Measurements from ENCODE around the gene LINC01488.
A peak's percentile ranks its signal among the peaks of the same experiment; 100 is the strongest.

Gene LINC01488

GRCh38 chr11:69510471-69511357 lies 29.3 kb downstream of the LINC01488 start:
- peak; percentile 30 for DNase-seq (ENCODE audit: low read depth)

GRCh38 chr11:69511358-69512055 lies 30.0 kb downstream of the LINC01488 start:
- no peak for DNase-seq (ENCODE audit: low read depth)

GRCh38 chr11:69512136-69512535 lies 30.7 kb downstream of the LINC01488 start:
- no peak for DNase-seq (ENCODE audit: low read depth)

- DNase-seq (ENCODE audit: low read depth) = no peak
Measured at GRCh38 chr11:69512790-69513189, 31.3 kb downstream of the LINC01488 start.

GRCh38 chr11:69513196-69513595 lies 31.7 kb downstream of the LINC01488 start:
- no peak for DNase-seq (ENCODE audit: low read depth)

- no peak for DNase-seq (ENCODE audit: low read depth)
Measured at GRCh38 chr11:69513663-69514224, 32.3 kb downstream of the LINC01488 start.

GRCh38 chr11:69514771-69515170 lies 33.3 kb downstream of the LINC01488 start:
- no peak for DNase-seq (ENCODE audit: low read depth)

GRCh38 chr11:69515271-69516245 lies 34.1 kb downstream of the LINC01488 start:
- no peak for DNase-seq (ENCODE audit: low read depth)

GRCh38 chr11:69516526-69516925 lies 35.1 kb downstream of the LINC01488 start:
- no peak for DNase-seq (ENCODE audit: low read depth)

- peak; percentile 85 for DNase-seq (ENCODE audit: low read depth)
Measured at GRCh38 chr11:69518081-69518950, 36.9 kb downstream of the LINC01488 start.

GRCh38 chr11:69520186-69520916 lies 38.9 kb downstream of the LINC01488 start:
- DNase-seq (ENCODE audit: low read depth) = peak; percentile 44

GRCh38 chr11:69521457-69521856 lies 40.0 kb downstream of the LINC01488 start:
- DNase-seq (ENCODE audit: low read depth) = no peak

- no peak for DNase-seq (ENCODE audit: low read depth)
Measured at GRCh38 chr11:69523453-69523852, 42.0 kb downstream of the LINC01488 start.

- DNase-seq (ENCODE audit: low read depth) = no peak
Measured at GRCh38 chr11:69524291-69524882, 42.9 kb downstream of the LINC01488 start.

GRCh38 chr11:69524991-69525411 lies 43.5 kb downstream of the LINC01488 start:
- DNase-seq (ENCODE audit: low read depth) = no peak

- no peak for DNase-seq (ENCODE audit: low read depth)
Measured at GRCh38 chr11:69525516-69526452, 44.3 kb downstream of the LINC01488 start.

GRCh38 chr11:69526453-69526810 lies 45.0 kb downstream of the LINC01488 start:
- no peak for DNase-seq (ENCODE audit: low read depth)

GRCh38 chr11:69529001-69529400 lies 47.5 kb downstream of the LINC01488 start:
- no peak for DNase-seq (ENCODE audit: low read depth)
